RWPE1 (cell line): ENCODE results near the gene WWOX.

Experiments
- CTCF ChIA-PET: fragments of 350-600 bp; sonication (Branson Sonifier 250); formaldehyde crosslinking; extraction: SDS; loops from one replicate; lab custom pipeline; 2021; lab: Yijun Ruan, JAX
- POLR2A ChIA-PET: fragments of 400-600 bp; formaldehyde crosslinking; extraction: SDS; loops from one replicate; lab custom pipeline; 2020; ENCODE audit warnings: antibody characterized with exemption; ENCODE audit not compliant: low non-redundant PET; lab: Yijun Ruan, JAX
- DNase-seq: peaks from one replicate; pipeline ENCODE4 v3.0.0; 2012; ENCODE audit warnings: low spot score
- H3K27ac ChIP-seq: fragments of 450-650 bp; 2 replicates; pipeline ENCODE4 v1.5.1; 2017
- TF ChIP-seq, protein P1 (sequence below): fragments of 450-650 bp; conservative IDR thresholded peaks from 2 replicates; pipeline ENCODE4 v1.5.1; 2017; ENCODE audit warnings: low read depth, mild to moderate bottlenecking

WWOX gene

GRCh38 chr16:78446992-78447563 is 347.6 kb downstream of the WWOX start:
- ChIA-PET CTCF (no interaction called here), POLR2A (interaction anchor here (0.6 kb wide), 1 partner anchor 11 kb away, joined by 8 read pairs; no protein-coding TSS in a partner anchor)
- TF ChIP-seq, protein P1, sequence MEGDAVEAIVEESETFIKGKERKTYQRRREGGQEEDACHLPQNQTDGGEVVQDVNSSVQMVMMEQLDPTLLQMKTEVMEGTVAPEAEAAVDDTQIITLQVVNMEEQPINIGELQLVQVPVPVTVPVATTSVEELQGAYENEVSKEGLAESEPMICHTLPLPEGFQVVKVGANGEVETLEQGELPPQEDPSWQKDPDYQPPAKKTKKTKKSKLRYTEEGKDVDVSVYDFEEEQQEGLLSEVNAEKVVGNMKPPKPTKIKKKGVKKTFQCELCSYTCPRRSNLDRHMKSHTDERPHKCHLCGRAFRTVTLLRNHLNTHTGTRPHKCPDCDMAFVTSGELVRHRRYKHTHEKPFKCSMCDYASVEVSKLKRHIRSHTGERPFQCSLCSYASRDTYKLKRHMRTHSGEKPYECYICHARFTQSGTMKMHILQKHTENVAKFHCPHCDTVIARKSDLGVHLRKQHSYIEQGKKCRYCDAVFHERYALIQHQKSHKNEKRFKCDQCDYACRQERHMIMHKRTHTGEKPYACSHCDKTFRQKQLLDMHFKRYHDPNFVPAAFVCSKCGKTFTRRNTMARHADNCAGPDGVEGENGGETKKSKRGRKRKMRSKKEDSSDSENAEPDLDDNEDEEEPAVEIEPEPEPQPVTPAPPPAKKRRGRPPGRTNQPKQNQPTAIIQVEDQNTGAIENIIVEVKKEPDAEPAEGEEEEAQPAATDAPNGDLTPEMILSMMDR: no peak
- no peak overlapping the region for H3K27ac ChIP-seq
- no peak for DNase-seq

- DNase-seq: no peak
- no peak overlapping the region for H3K27ac ChIP-seq
- POLR2A ChIA-PET: no interaction called here
- CTCF ChIA-PET: no interaction called here
- TF ChIP-seq, protein P1: no peak
Observed at GRCh38 chr16:78448658-78449271, 349.3 kb downstream of the WWOX start.

- no peak for DNase-seq
- ChIA-PET CTCF (no interaction called here), POLR2A (no interaction called here)
- H3K27ac ChIP-seq: no peak overlapping the region
- TF ChIP-seq, protein P1: no peak
Observed at GRCh38 chr16:78450255-78450654, 350.8 kb downstream of the WWOX start.

DNA sequence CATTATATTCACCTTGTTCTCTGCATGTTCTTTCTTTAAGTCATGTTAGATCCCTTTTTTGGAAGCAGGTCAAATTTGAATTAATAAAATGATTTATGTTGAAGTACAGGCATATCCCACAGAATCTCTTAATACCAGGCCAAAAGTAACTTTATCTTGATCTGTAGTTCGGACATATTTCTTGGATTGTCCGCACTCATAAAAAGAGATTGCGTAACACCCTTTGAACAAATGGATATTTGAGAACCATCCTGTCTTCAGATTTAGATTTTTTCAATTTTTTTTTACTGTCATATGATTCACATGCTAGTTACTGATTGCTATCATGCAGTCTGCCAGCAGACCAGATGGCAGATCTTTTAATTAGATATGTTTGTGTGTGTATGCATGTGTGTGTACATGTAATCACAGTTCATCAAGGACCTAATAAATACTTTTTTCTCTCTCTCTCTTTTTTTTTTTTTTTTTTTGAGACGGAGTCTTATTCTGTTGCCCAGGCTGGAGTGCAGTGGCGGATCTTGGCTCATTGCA is 352.6 kb downstream of the WWOX start:
- POLR2A ChIA-PET: no interaction called here
- CTCF ChIA-PET: interaction anchor here (0.7 kb wide), 1 partner anchor 369 kb away, joined by 9 read pairs; no protein-coding TSS in a partner anchor

GRCh38 chr16:78455861-78456260 is 356.4 kb downstream of the WWOX start:
- TF ChIP-seq, protein P1: no peak
- ChIA-PET CTCF (interaction anchor here (0.6 kb wide), 2 partner anchors 255 to 415 kb away, joined by 3 to 4 read pairs; no protein-coding TSS in a partner anchor), POLR2A (no interaction called here)
- DNase-seq: no peak
- H3K27ac ChIP-seq: no peak overlapping the region

More for the DNA sequence above, 352.6 kb downstream of the WWOX start:
- no peak for DNase-seq
- TF ChIP-seq, protein P1: no peak
- no peak overlapping the region for H3K27ac ChIP-seq

DNA sequence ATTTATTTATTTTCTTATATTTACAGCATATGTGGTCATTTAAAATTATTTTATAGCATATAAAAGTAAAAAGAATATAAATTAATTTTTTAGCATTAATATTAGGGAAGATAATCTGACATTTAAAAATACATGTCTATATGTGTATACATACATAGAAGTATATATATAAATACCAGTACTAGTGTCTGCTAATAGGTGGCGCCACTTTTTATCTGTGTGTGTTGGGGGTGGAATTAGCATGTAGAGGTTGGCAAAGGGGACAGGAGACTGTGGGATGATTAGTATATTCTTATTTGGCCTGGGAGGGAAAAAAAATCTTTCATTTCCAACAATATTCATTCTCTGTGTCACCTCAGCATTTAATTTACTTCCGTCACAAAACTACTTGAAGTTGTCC is 359.1 kb downstream of the WWOX start:
- TF ChIP-seq, protein P1: no peak
- ChIA-PET POLR2A (interaction anchor here (0.7 kb wide), 1 partner anchor 12 kb away, joined by 8 read pairs; no protein-coding TSS in a partner anchor), CTCF (interaction anchor here (0.7 kb wide), 1 partner anchor 1614 kb away, joined by 3 read pairs; no protein-coding TSS in a partner anchor)
- H3K27ac ChIP-seq: no peak overlapping the region
- no peak for DNase-seq
